Measurements from ENCODE around the gene FYTTD1. TPM values are rescaled to one million over a fixed set of nuclear protein-coding genes. Genes with fewer than 3 reads are reported as not detected.

Gene FYTTD1
- total and polyA plus RNA-seq, 2 of the 4 experiments (the other 2 are of a cell fraction) = 20.4 to 50.2 TPM

GRCh38 chr3:197820550-197821335 is 71.1 kb downstream of the FYTTD1 start:
- Histone ChIP-seq H2AFZ (replicated peaks; ENCODE audit: low read length, poor library complexity) (no peak overlapping the region), H3K14ac (replicated peaks; ENCODE audit: low read depth, low read length) (no peak overlapping the region), H3K27me3 (ENCODE audit: control insufficient read depth, insufficient read depth, low read length) (no peaks in the 10 kb centered on the region), H4K8ac (ENCODE audit: low read depth in 2 of 2, low read length in 2 of 2) (no peak overlapping the region), H3K4me2 (ENCODE audit: low read depth, low read length) (no peak overlapping the region), H3K23ac (ENCODE audit: low read depth, low read length) (no peak overlapping the region), H3K4ac (ENCODE audit: low read depth, low read length) (no peak overlapping the region), H3K4me1 (ENCODE audit: control insufficient read depth, insufficient read depth, low read length) (peaks cover 8% of the 10 kb centered on the region; the same call in 1 of the 2 replicates), H3K9me3 (ENCODE audit: control insufficient read depth, insufficient read depth, low read length) (no peaks in the 10 kb centered on the region), H2AK5ac (ENCODE audit: low read depth, low read length) (no peak overlapping the region), H3K9ac (ENCODE audit: low read depth, low read length) (no peak overlapping the region), H3K36me3 (ENCODE audit: control insufficient read depth, insufficient read depth, low read length) (peaks cover 11% of the 10 kb centered on the region), H3K4me3 (ENCODE audit: insufficient read depth, low read depth, low read length) (no peak overlapping the region), H2AK9ac (replicated peaks; ENCODE audit: low read depth, low read length, poor library complexity) (no peak overlapping the region), H3K79me1 (ENCODE audit: low read depth in 1 of 2, low read length in 2 of 2) (peaks cover 19 to 55% of the 10 kb centered on the region in 2 experiments; a peak in 3 of 4 replicates), H2BK20ac (ENCODE audit: low read depth, low read length) (no peak overlapping the region), H4K20me1 (ENCODE audit: insufficient read depth, low read length) (peaks cover 4% of the 10 kb centered on the region; the same call in 1 of the 2 replicates), H2BK5ac (ENCODE audit: low read depth, low read length, poor library complexity, severe bottlenecking) (no peak overlapping the region), H3K27ac (ENCODE audit: insufficient read depth, low read length) (no peak overlapping the region), H4K91ac (ENCODE audit: insufficient read depth, low read depth, low read length) (no peak overlapping the region), H3K18ac (ENCODE audit: low read depth, low read length) (no peak overlapping the region), H2BK120ac (ENCODE audit: low read depth, low read length) (no peak overlapping the region), H3K9me1 (ENCODE audit: insufficient read depth, low read length) (peaks cover 7% of the 10 kb centered on the region; the same call in 1 of the 2 replicates), H2BK15ac (ENCODE audit: low read depth, low read length) (no peak overlapping the region), H3K56ac (ENCODE audit: extremely low read depth, insufficient read depth, low read length) (no peak overlapping the region), H4K5ac (ENCODE audit: low read depth, low read length) (no peak overlapping the region)
- dilution Hi-C loops (cut with HindIII; ENCODE audit: low sequenced_read_pairs, unreplicated experiment) (no loop called here), in situ Hi-C loops (cut with MboI; ENCODE audit: low sequenced_read_pairs) (no loop called here), intact Hi-C loops (cut with micrococcal nuclease) (no loop called here)
- BruUV-seq (replicated peaks) = no TSS peak
- TF ChIP-seq USF2 (IDR thresholded peaks at IDR 0.05; ENCODE audit: low read depth, low read length) = no peak
- no peak for TF ChIP-seq RAD21 (IDR thresholded peaks at IDR 0.05; ENCODE audit: low read length)
- TF ChIP-seq CHD1 (IDR thresholded peaks at IDR 0.05; ENCODE audit: low read depth, low read length) = no peak
- TF ChIP-seq MAFK (IDR thresholded peaks at IDR 0.05; ENCODE audit: low read depth, low read length) = no peak
- no peak for TF ChIP-seq MAZ (IDR thresholded peaks at IDR 0.05; ENCODE audit: borderline replicate concordance, low read depth, low read length)
- TF ChIP-seq CTCF (conservative IDR thresholded peaks at IDR 0.05; ENCODE audit: low read depth, low read length) = no peak
- ATAC-seq (ENCODE audit: low read depth) (no peak), DNase-seq (no peak)
- POLR2A ChIA-PET (ENCODE audit: unreplicated experiment) = no interaction called here
- 40% methylated on average over 2 of the region's 8 CpGs; no CpG with 5 or more reads in 1 of the 2 experiments for WGBS, 2 experiments (ENCODE audit: extremely low coverage in 2 of 2, insufficient read length in 1 of 2)
- CTCF ChIA-PET = no interaction called here
